ENCODE measurements around the gene RASA4B.
"Not testable (repeated sequence)": the region's sequence is repeated elsewhere in the genome, so short reads cannot be mapped to it uniquely, and the experiment has no call there.

Gene RASA4B

GRCh38 chr7:102511860-102512522 lies 5.6 kb downstream of the RASA4B start:
- not testable (repeated sequence) for DNase-seq (ENCODE audit: low read depth)

- DNase-seq (ENCODE audit: low read depth) = not testable (repeated sequence)
These were observed 7.0 kb downstream of the RASA4B start for GRCh38 chr7:102510575-102510974.

GRCh38 chr7:102507410-102508088 lies 10.0 kb downstream of the RASA4B start:
- DNase-seq (ENCODE audit: low read depth) = not testable (repeated sequence)

GRCh38 chr7:102505298-102506185 lies 12.0 kb downstream of the RASA4B start:
- not testable (repeated sequence) for DNase-seq (ENCODE audit: low read depth)

GRCh38 chr7:102503141-102503540 lies 14.4 kb downstream of the RASA4B start:
- DNase-seq (ENCODE audit: low read depth) = not testable (repeated sequence)

GRCh38 chr7:102498321-102498720 lies 19.3 kb downstream of the RASA4B start:
- not testable (repeated sequence) for DNase-seq (ENCODE audit: low read depth)

GRCh38 chr7:102497308-102497707 lies 20.3 kb downstream of the RASA4B start:
- not testable (repeated sequence) for DNase-seq (ENCODE audit: low read depth)

- not testable (repeated sequence) for DNase-seq (ENCODE audit: low read depth)
These were observed 20.7 kb downstream of the RASA4B start for GRCh38 chr7:102496861-102497260.

GRCh38 chr7:102494473-102495149 lies 23.0 kb downstream of the RASA4B start:
- not testable (repeated sequence) for DNase-seq (ENCODE audit: low read depth)

GRCh38 chr7:102494026-102494425 lies 23.6 kb downstream of the RASA4B start:
- DNase-seq (ENCODE audit: low read depth) = not testable (repeated sequence)

GRCh38 chr7:102493220-102493935 lies 24.2 kb downstream of the RASA4B start:
- DNase-seq (ENCODE audit: low read depth) = not testable (repeated sequence)

- DNase-seq (ENCODE audit: low read depth) = not testable (repeated sequence)
These were observed 27.0 kb downstream of the RASA4B start for GRCh38 chr7:102490529-102491075.

- not testable (repeated sequence) for DNase-seq (ENCODE audit: low read depth)
These were observed 33.3 kb downstream of the RASA4B start for GRCh38 chr7:102484317-102484716.

GRCh38 chr7:102481962-102482361 lies 35.6 kb downstream of the RASA4B start:
- not testable (repeated sequence) for DNase-seq (ENCODE audit: low read depth)

GRCh38 chr7:102479982-102480637 lies 37.5 kb downstream of the RASA4B start:
- not testable (repeated sequence) for DNase-seq (ENCODE audit: low read depth)

- not testable (repeated sequence) for DNase-seq (ENCODE audit: low read depth)
These were observed 38.4 kb downstream of the RASA4B start for GRCh38 chr7:102479209-102479584.

GRCh38 chr7:102478314-102479208 lies 39.0 kb downstream of the RASA4B start, which contains the start of gene POLR2J:
POLR2J (minus strand) TSS chr7:102478922; CDS start chr7:102478860, 62 bp downstream.
- peak; percentile 45 for DNase-seq (ENCODE audit: low read depth)

GRCh38 chr7:102474736-102475435 lies 42.7 kb downstream of the RASA4B start:
- not testable (repeated sequence) for DNase-seq (ENCODE audit: low read depth)
